HuH-7 (cell line): ENCODE measurements around the gene GSTM4.
"Not testable (repeated sequence)": the region's sequence is repeated elsewhere in the genome, so short reads cannot be mapped to it uniquely, and the experiment has no call there.

ENCODE experiments used
- DNase-seq: peaks from one replicate; pipeline ENCODE4 v3.0.0; 2011; ENCODE audit warnings: low spot score

Gene GSTM4

GRCh38 chr1:109704173-109704572 lies 48.3 kb downstream of the GSTM4 start:
- no peak for DNase-seq

GRCh38 chr1:109705411-109705810 lies 49.5 kb downstream of the GSTM4 start:
- no peak for DNase-seq

- DNase-seq, result not testable (repeated sequence)
Measured at GRCh38 chr1:109708949-109709348, 53.0 kb downstream of the GSTM4 start.

- DNase-seq, result not testable (repeated sequence)
Measured at GRCh38 chr1:109709822-109710221, 53.9 kb downstream of the GSTM4 start.
